Measurements from ENCODE around the gene FOXJ3. TPM values are rescaled to one million over a fixed set of nuclear protein-coding genes. Genes with fewer than 3 reads are reported as not detected.

Gene FOXJ3
- total RNA-seq, 1 experiment from 2014 or later, result 51.1 TPM

DNA sequence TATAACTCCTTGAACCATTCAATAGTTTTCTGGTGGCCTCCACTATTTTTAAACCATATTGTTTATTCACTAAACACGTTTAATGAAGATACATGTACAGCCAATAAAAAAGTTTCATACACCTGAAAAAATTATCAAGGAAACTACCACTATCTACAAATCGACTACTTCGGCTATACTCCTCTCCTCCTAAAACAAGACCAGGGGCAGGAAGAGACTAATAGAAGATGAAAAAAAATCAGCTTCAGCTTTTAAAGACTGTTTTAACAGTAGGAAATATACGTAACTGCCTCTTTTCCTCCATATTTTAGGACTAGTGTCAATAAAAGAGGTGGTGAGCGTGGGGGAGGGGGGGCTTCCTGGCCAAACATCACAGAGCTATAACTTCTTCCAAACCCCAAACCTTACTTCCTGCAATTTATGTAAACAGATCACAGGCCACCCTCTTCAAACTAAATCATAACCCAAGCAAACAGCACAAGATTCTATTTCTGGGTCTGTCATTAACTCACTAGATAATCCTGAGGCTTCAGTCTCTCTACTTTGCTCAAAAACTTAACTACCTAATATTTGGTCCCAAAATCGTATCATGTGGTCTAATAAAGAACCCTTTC, 15.1 kb downstream of the FOXJ3 start:
- no peak overlapping the region for H3K9ac ChIP-seq (ENCODE audit: low read length)
- H3K79me2 ChIP-seq (ENCODE audit: insufficient read depth, low read length), result peaks cover 98% of the 10 kb centered on the region
- H3K9me3 ChIP-seq (ENCODE audit: control insufficient read depth in 1 of 2, insufficient read depth in 1 of 2, low read depth in 1 of 2, low read length in 2 of 2), result no peaks in the 10 kb centered on the region
- intact Hi-C loops (cut with micrococcal nuclease), result no loop called here
- no TSS peak for BruUV-seq (replicated peaks)
- CTCF ChIA-PET, result no interaction called here
- POLR2A ChIA-PET, result no interaction called here
- H3K9me2 ChIP-seq (ENCODE audit: insufficient read depth), result no peaks in the 10 kb centered on the region
- RAD21 ChIA-PET (ENCODE audit: low non-redundant PET in 1 of 2, low total read pairs in 2 of 2, uncharacterized antibody in 2 of 2, unreplicated experiment in 2 of 2), result no interaction called here
- H3K36me3 ChIP-seq (ENCODE audit: control insufficient read depth in 1 of 2, insufficient read depth in 2 of 2, low read length in 2 of 2), result no peaks in the 10 kb centered on the region
- no peaks in the 10 kb centered on the region for H3K27me3 ChIP-seq (ENCODE audit: insufficient read depth, low read length)
- H2AFZ ChIP-seq (ENCODE audit: low read depth, low read length, poor library complexity, severe bottlenecking), result no peak overlapping the region
- no peak for DNase-seq (ENCODE audit: low read depth, low spot score)
- H3K4me3 ChIP-seq (replicated peaks in 1 of 2; ENCODE audit: low read depth in 1 of 2, low read length in 2 of 2), result no peak overlapping the region
- no peak overlapping the region for H3K27ac ChIP-seq (ENCODE audit: low read depth, low read length)
- no peak for TF ChIP-seq YY1 (IDR thresholded peaks at IDR 0.05; ENCODE audit: extremely low read depth, insufficient replicate concordance, low read depth, low read length)
- TF ChIP-seq, protein P1, sequence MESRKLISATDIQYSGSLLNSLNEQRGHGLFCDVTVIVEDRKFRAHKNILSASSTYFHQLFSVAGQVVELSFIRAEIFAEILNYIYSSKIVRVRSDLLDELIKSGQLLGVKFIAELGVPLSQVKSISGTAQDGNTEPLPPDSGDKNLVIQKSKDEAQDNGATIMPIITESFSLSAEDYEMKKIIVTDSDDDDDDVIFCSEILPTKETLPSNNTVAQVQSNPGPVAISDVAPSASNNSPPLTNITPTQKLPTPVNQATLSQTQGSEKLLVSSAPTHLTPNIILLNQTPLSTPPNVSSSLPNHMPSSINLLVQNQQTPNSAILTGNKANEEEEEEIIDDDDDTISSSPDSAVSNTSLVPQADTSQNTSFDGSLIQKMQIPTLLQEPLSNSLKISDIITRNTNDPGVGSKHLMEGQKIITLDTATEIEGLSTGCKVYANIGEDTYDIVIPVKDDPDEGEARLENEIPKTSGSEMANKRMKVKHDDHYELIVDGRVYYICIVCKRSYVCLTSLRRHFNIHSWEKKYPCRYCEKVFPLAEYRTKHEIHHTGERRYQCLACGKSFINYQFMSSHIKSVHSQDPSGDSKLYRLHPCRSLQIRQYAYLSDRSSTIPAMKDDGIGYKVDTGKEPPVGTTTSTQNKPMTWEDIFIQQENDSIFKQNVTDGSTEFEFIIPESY (IDR thresholded peaks at IDR 0.05; ENCODE audit: extremely low read depth, insufficient replicate concordance, low read length), result no peak
- TF ChIP-seq, protein P2, sequence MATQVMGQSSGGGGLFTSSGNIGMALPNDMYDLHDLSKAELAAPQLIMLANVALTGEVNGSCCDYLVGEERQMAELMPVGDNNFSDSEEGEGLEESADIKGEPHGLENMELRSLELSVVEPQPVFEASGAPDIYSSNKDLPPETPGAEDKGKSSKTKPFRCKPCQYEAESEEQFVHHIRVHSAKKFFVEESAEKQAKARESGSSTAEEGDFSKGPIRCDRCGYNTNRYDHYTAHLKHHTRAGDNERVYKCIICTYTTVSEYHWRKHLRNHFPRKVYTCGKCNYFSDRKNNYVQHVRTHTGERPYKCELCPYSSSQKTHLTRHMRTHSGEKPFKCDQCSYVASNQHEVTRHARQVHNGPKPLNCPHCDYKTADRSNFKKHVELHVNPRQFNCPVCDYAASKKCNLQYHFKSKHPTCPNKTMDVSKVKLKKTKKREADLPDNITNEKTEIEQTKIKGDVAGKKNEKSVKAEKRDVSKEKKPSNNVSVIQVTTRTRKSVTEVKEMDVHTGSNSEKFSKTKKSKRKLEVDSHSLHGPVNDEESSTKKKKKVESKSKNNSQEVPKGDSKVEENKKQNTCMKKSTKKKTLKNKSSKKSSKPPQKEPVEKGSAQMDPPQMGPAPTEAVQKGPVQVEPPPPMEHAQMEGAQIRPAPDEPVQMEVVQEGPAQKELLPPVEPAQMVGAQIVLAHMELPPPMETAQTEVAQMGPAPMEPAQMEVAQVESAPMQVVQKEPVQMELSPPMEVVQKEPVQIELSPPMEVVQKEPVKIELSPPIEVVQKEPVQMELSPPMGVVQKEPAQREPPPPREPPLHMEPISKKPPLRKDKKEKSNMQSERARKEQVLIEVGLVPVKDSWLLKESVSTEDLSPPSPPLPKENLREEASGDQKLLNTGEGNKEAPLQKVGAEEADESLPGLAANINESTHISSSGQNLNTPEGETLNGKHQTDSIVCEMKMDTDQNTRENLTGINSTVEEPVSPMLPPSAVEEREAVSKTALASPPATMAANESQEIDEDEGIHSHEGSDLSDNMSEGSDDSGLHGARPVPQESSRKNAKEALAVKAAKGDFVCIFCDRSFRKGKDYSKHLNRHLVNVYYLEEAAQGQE (IDR thresholded peaks at IDR 0.05; ENCODE audit: low read depth), result no peak
- peaks cover 59% of the 10 kb centered on the region; the same call in 1 of the 2 replicates for H4K20me1 ChIP-seq (ENCODE audit: insufficient read depth)
- peaks cover 2 to 10% of the 10 kb centered on the region in 2 experiments for H3K4me1 ChIP-seq (ENCODE audit: control insufficient read depth in 1 of 2, insufficient read depth in 2 of 2, low read length in 2 of 2)
- no peak overlapping the region for H3K4me2 ChIP-seq (ENCODE audit: low read length)
- ATAC-seq, result no peak
